ENCODE results near the gene RAP1GAP. TPM values are rescaled to one million over a fixed set of nuclear protein-coding genes. Genes with fewer than 3 reads are reported as not detected.

The RAP1GAP gene
- total and polyA plus RNA-seq, 2 of the 13 experiments (the other 11 are each of a cell fraction or from before 2014, with no cell fraction given): 11.9 to 37.5 TPM

GRCh38 chr1:21659099-21659923, 9.8 kb downstream of the RAP1GAP start (continued):
- peak; percentile 96 for TF ChIP-seq NFAT5 (CRISPR knock-in tag; IDR thresholded peaks at IDR 0.05)
- TF ChIP-seq CHD2 (IDR thresholded peaks at IDR 0.05; ENCODE audit: low read depth, low read length): no peak
- TF ChIP-seq ZHX2 (IDR thresholded peaks at IDR 0.05; ENCODE audit: low read depth): no peak; the same call in 1 of the 2 replicates
- TF ChIP-seq ZHX2 (CRISPR knock-in tag; IDR thresholded peaks at IDR 0.05; ENCODE audit: borderline replicate concordance): peak; percentile 86; the same call in 1 of the 2 replicates
- no peak for TF ChIP-seq ZUFSP (CRISPR knock-in tag; IDR thresholded peaks at IDR 0.05; ENCODE audit: borderline replicate concordance)
- TF ChIP-seq ATF7 (IDR thresholded peaks at IDR 0.05): no peak
- no peak for TF ChIP-seq ATF7 (CRISPR knock-in tag; IDR thresholded peaks at IDR 0.05)
- no peak for TF ChIP-seq SMARCC2 (IDR thresholded peaks at IDR 0.05)
- no peak for TF ChIP-seq TCF12 (IDR thresholded peaks at IDR 0.05)
- TF ChIP-seq TCF12 (CRISPR knock-in tag; IDR thresholded peaks at IDR 0.05): peak; percentile 89
- 0 out of 2 replicates have a peak, but pooled peaks have one; percentile 37 for TF ChIP-seq ZMYM3 (CRISPR knock-in tag; IDR thresholded peaks at IDR 0.05)
- no peak for TF ChIP-seq RFX5 (IDR thresholded peaks at IDR 0.05; ENCODE audit: low read depth, low read length)
- TF ChIP-seq PHF5A (CRISPR knock-in tag; IDR thresholded peaks at IDR 0.05; ENCODE audit: low read depth, unreplicated experiment): peak; percentile 46
- peak; percentile 57; the same call in 1 of the 2 replicates for TF ChIP-seq TIGD3 (CRISPR knock-in tag; IDR thresholded peaks at IDR 0.05; ENCODE audit: borderline replicate concordance)

Data from HepG2 (cell line).